ENCODE measurements around the gene TAOK3.
A peak's percentile ranks its signal among the peaks of the same experiment; 100 is the strongest.
"Not testable (repeated sequence)": the region's sequence is repeated elsewhere in the genome, so short reads cannot be mapped to it uniquely, and the experiment has no call there.

TAOK3 gene

GRCh38 chr12:118372541-118373495 is at the start of gene TAOK3:
Gene TAOK3, minus strand, starts transcription at chr12:118372907. Its CDS starts 117,340 bp downstream, at chr12:118255567.
- peak; percentile 93 for DNase-seq

GRCh38 chr12:118420673-118421072 is 48.0 kb upstream of the TAOK3 start:
- no peak for DNase-seq

- DNase-seq = no peak
Measured at GRCh38 chr12:118418385-118419057, 45.8 kb upstream of the TAOK3 start.

- DNase-seq = no peak
Measured at GRCh38 chr12:118417942-118418341, 45.2 kb upstream of the TAOK3 start.

- DNase-seq = no peak
Measured at GRCh38 chr12:118409834-118410233, 37.1 kb upstream of the TAOK3 start.

- DNase-seq = not testable (repeated sequence)
Measured at GRCh38 chr12:118408241-118408640, 35.5 kb upstream of the TAOK3 start.

GRCh38 chr12:118404876-118405521 is 32.3 kb upstream of the TAOK3 start:
- peak; percentile 31 for DNase-seq

GRCh38 chr12:118402251-118402650 is 29.5 kb upstream of the TAOK3 start:
- DNase-seq = no peak

- no peak for DNase-seq
Measured at GRCh38 chr12:118398940-118399339, 26.2 kb upstream of the TAOK3 start.

- DNase-seq = no peak
Measured at GRCh38 chr12:118398524-118398923, 25.8 kb upstream of the TAOK3 start.

- DNase-seq = no peak
Measured at GRCh38 chr12:118397708-118398440, 25.2 kb upstream of the TAOK3 start.

GRCh38 chr12:118391836-118392235 is 19.1 kb upstream of the TAOK3 start:
- no peak for DNase-seq

GRCh38 chr12:118391424-118391823 is 18.7 kb upstream of the TAOK3 start:
- no peak for DNase-seq

GRCh38 chr12:118377884-118378470 is 5.3 kb upstream of the TAOK3 start:
- DNase-seq = peak; percentile 82

- DNase-seq = no peak
Measured at GRCh38 chr12:118377021-118377883, 4.5 kb upstream of the TAOK3 start.

- peak; percentile 97 for DNase-seq
Measured at GRCh38 chr12:118376089-118377020, 3.6 kb upstream of the TAOK3 start, which contains the start of gene SUDS3. Gene SUDS3, plus strand, starts transcription at chr12:118376555. Its CDS starts 137 bp downstream, at chr12:118376692.

GRCh38 chr12:118375348-118375747 is 2.6 kb upstream of the TAOK3 start:
- no peak for DNase-seq

- no peak for DNase-seq
Measured at GRCh38 chr12:118374909-118375308, 2.2 kb upstream of the TAOK3 start.

GRCh38 chr12:118374126-118374725 is 1.5 kb upstream of the TAOK3 start:
- no peak for DNase-seq

- no peak for DNase-seq
Measured at GRCh38 chr12:118373616-118374015, 909 bp upstream of the TAOK3 start.
